Measurements from ENCODE around the gene MORN1. TPM values are rescaled to one million over a fixed set of nuclear protein-coding genes. Genes with fewer than 3 reads are reported as not detected.

The MORN1 gene
- total RNA-seq, 1 donor from 2014 or later = 4.8 TPM

DNA sequence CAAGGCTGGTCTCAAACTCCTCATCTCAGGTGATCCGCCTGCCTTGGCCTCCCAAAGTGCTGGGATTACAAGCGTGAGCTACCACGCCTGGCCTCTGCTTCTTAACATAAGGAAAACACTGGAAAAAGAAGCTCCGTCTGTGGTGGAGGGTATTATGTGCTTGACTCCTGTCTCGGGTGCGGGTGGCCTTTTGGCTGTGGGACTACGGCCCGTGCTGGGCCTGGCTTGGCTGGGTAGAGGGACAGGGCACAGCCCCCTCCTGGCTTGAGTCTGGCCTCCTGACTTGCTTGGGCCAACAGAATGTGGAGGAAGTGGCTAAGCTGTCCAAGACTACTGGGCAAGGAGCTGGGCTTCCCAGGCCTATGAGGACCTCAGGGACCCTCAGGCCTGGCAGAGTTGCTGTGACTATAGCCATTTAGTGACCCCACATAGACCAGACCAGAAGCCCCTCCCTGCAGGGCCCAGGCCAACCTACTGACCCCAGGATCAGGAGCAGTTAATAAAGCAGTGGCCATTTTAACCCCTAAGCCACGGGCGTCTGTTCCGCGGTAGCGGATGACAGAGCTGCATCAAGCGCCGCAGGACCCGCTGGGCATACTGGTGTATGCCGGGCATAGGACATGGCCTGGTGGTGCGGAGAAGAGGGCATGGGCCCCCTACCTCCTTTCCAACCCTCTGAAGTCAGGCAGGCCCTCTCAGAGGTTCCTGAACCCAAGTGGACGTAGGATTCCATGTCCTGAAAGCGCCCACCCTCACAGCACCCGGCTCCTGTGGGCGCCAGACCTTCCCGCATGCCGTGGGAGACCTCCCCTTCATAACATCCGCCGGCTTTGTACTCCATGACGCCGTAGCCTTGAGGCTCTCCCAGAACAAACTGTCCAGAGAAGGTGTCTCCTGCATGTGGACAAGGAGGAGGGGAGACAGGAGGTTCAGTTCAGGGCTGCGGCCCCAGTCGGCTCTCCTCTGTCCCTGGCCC is 4.4 kb downstream of the MORN1 start:
- DNase-seq (ENCODE audit: low read depth in 2 of 2) = no peak

DNA sequence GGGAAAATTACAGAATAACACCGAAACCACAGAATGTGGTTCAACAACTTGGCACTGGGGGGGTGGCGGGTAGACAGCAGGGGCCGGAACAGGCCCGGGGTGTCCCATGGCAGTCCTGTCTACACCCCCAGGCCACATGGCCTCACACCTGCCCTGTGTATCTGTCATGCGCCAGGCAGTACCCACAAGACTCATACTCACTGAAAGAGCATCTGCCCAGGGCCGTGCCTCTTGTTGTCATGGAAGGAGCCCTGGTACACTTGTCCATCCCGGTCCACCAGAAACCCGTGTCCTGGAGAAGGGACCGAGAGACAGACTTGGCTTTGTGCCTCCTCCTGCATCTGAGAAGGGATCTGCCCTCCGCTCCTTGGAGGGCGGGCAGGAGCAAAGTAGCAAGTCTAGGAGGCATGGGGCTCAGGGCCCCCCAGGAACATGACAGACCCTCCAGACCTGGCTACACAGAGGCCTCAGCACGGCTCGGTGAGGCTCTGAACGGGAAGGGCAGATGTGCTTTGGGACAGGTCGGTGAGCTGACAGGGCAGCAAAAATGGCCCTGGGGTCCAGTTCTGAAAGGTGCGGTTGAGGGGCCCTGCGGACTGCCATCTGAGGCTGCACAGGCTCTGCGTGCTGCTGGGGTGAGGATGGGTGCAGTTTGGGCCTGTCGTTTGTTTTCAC is 5.6 kb downstream of the MORN1 start:
- DNase-seq (ENCODE audit: low read depth in 2 of 2) = no peak

DNA sequence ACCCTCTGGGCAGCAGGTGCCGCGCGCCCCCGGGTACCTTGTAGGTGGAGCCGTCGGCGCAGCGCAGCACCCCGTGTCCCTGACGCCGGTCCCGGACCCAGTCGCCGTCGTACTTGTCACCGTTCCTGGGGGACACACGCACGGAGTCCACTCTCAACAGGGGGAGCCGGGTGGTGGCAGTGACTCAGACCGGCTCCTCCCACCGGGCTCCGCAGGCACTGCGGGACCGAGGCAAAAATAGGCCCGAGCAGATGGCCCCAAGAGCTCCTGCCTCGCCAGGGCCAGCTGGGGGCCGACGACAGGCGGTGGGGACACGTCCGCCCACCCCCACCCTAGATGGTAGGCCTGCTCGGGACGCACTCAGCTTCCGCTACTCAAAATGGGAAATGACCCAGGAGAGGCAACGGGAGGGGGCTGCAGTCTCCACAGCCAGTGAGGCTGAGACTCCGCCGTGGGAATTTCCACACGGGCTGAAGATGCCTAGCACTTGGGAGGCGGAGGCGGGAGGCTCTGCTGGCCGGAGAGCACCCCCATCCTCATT is 6.3 kb downstream of the MORN1 start:
- no peak for DNase-seq (ENCODE audit: low read depth in 2 of 2)

DNA sequence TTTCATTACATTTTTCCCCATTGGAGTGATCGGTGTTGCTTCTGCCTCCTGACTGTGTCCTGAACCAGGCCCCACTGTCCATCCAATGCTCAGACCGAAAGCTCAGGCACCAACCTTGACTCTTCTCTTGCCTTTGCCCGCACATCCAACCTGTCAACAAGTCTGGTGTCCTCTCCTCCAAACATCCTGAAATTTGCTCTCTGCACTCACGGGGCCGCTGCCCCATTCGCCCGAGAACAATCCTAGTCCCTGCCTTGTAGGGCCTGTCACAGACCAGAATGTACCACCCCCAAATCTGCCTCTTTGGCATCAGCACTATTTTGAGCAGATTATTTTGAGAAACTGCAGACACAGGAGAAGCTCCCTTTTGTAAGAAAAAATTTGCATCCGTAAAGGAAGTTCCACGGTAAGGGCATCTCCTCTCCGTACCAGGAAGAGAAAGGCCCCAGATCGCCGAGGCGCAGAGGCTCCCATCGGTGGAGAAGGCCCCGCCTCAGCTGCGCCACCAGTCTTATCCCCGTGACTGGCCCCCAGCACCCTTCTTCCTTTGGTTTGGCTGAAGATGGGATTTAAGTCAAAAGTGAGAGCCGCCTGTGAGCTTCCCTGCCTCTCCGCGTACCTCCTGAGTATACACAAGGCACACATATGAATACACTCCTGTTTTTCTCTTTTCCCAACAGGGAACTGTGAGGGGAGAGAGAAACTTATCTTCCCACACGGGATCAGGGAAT is 7.1 kb downstream of the MORN1 start:
- no peak for DNase-seq (ENCODE audit: low read depth in 2 of 2)

DNA sequence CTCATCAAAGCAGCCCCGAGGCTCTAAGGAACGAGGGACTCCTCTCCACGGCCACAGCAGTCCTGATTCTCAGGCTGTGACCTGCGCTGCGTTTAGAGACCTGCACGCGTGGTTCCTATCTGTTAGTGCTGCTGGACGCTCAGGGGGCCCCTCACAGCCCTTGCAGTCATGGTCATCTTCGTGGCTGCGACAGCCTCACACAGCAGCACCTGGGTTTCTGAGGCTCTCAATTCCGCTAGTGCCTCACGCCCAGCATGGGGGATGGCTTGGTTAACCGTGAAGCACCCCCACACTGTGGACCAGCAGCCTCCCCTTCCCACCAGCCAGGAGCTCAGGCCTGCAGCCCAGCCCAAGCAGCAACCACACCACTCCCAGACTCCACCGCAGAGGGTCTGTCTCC is 7.8 kb downstream of the MORN1 start:
- DNase-seq (ENCODE audit: low read depth in 2 of 2) = no peak

DNA sequence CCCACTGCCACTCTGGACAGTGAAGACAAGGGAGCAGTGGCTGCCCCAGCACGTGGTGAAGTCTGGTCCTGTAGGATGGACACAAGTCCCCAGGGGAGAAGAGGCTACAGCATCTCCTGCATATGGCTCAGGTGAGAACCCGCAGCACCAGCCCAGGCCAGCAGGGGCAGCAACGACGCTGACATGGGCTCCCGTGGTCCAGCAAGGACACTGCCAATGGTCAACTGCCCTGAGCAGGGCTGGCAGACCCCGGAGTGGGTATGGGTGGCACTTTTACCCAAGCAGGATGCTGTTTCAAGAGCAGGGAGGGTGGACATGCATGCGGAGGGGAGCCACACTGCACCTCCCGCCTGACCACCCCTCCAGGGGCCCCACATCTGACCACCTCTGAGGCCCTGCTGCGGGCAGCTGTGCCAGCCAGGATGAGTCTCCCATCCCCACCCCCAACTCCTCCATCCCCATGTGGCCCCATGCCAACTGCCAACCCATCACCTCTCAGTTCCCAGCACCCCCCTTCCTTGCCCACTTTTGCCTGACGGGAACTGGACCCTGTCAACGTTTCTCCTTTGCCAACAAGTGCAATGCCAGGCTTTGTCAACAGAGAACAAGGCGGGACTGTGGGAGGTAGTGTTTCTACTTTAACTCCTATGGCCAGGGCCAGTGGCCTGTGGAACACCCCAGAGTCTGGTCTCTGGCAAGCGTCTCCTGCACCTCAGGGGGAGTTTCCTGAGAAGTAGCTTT is 8.6 kb downstream of the MORN1 start:
- DNase-seq (ENCODE audit: low read depth in 2 of 2) = peak; percentile 35 to 58

DNA sequence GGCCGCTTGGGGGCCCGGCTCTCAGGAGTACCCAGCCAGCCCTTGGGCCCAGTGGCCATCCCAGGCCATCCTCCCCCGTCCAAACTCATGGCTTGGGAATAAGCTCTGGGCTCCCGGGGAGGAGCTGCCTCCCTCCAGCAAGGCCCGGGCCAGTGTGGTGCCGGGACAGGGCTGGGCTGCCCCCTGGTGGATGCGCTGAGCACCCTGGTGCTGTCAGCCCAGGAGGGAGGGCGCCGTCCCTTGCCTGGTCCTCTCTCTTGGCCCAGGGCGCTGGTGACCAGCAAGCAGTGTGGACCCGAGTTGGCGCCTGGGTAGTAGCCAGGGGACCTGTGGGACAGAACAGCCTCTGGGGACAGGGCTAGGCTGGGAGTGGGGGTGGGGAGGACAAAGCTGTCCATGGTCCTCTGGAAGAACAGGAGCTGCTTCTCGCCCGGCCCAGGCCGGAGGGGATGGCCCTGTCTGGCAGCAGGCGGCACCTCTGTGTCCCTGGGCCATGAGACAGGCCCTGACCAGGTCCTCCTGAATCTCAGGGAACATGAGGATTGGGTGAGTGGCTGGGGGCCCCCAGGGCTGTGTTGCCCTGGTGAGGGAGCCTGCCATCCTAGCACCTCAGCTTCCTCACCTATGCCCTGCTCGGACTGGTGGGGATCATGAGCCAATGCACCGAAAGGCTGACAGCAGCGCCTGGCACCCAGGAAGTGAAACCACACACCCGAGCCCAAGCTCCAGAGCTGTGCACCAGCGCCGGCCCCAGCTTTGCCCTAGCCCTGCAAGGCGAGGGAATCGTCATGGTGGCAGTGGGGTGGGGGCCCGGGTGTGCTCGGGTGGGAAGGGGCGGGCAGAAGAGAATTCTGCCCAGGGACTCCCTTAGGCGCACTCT is 9.4 kb downstream of the MORN1 start:
- peak; percentile 81 to 88 for DNase-seq (ENCODE audit: low read depth in 2 of 2)

DNA sequence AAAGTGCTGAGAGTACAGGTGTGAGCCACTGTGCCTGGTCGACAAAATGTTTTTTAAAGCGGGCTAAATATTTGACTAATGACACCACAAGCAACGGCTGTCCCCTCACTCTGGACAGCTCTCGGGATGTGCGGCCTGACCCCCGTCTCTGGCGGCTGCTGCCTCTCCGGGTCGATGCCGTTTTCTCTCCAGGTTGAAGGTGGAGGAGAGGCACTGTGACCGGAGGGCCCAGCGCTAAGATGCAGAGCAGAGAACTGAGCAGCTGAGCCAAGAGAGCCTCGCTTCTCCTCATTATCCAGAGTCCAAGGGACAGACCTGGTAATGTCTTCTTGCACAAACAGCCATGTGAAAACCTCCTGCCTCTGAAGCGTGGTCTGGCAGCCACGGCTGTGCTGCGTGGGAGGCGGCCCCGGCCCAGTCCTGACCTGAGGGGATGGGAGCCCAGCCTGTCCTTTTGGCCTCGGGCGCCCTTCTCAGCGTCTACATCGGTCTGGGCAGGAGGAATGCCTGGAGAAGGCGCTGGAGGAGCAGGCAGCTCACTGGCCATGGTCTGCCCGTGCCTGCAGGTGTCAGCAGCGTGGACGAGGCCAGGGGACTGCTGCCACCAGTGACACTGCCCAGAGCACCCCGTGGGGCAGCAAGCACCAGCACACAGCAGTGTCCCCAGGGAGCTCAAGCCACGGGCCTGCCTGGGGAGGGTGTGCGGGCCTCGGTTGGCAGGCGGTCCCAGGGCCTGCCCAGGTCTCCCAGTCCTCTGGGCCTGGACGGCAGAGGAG is 10.3 kb downstream of the MORN1 start:
- DNase-seq (ENCODE audit: low read depth in 2 of 2) = no peak

DNA sequence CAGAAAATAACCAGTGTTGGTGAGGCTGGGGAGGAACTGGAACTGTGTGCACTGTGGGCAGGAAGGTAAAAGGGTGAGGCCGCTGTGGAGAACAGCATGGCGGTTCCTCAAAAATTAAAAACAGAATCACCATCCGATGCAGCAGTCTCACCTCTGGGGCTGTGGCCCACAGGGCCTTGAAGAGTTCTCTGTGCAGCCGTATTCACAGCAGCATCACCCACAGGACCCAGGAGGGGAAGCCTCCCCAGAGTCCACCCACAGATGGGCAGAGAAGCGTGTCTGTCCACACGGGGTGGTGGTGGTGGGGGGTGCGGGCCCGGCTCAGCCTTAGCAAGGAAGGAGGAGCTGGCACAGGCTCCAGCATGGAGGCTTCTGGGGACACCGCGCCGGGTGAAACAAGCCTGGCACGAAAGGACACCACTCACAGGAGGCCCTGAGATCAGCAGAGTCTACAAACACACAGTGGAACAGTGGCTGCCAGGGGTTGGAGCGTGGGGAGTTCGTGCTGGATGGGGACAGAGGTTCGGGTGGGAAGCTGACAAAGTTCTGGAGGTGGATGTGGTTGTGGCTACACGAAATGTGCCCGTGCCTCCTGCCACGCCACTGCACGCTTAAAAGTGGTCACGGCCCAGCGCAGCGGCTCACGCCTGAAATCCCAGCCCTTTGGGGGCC is 11.5 kb downstream of the MORN1 start:
- no peak for DNase-seq (ENCODE audit: low read depth in 2 of 2)

DNA sequence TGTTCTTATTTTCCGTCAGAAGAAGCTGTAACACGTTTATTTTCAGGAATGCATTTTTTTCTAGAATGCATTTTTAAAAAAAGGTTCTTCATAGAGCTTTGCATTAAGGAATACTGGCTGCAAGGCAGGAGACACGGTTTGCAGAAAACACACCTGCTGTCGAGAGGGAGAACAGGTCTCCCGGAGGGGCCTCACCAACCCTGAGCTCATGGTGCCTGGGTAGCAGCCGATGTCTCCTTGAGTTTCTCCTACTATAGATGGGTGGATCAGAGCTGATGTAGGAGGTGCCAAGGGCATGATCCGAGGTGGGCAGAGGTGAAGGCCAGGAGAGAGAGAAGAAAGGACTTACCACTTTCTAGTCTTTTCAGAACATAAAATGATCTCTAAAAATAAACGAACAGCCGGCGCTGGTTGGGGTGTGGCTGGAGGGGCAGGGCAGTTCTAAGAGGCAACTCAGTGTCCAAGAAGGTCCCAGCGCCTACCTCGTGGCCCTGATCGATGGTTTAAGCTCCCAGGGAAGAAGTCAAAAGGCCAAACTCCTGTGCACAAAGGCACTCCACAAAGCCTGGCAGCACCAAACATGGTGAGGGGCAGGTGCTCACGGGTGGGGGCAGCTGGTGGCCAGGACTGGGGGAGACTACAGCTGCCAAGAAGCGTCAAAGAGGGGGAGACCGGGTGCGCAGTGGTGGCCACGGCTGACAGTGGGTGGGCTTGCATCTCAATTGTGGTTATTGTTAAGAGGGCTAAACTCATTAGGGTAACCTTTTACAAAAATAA is 12.2 kb downstream of the MORN1 start:
- no peak for DNase-seq (ENCODE audit: low read depth in 2 of 2)

DNA sequence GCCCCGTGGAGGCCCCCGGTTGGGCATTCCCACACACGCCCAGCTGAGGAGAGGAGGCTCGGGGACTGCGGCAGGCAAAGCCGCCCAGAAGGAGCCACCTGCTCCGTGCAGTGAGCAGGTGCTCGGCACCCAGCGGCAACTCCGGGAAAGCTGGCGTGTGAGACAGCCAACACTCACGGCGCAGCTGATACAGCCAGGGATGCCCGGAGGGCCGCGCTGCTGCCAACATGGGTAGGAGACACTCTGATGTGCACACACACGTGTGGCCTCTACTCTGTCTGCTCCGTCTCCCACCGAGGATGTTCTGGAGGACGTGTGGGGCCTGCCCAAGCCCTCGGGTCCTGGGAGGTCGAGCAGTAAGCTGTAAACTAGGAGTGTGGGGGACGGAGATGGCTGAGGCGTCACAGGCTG is 12.9 kb downstream of the MORN1 start:
- DNase-seq (ENCODE audit: low read depth in 2 of 2) = no peak

DNA sequence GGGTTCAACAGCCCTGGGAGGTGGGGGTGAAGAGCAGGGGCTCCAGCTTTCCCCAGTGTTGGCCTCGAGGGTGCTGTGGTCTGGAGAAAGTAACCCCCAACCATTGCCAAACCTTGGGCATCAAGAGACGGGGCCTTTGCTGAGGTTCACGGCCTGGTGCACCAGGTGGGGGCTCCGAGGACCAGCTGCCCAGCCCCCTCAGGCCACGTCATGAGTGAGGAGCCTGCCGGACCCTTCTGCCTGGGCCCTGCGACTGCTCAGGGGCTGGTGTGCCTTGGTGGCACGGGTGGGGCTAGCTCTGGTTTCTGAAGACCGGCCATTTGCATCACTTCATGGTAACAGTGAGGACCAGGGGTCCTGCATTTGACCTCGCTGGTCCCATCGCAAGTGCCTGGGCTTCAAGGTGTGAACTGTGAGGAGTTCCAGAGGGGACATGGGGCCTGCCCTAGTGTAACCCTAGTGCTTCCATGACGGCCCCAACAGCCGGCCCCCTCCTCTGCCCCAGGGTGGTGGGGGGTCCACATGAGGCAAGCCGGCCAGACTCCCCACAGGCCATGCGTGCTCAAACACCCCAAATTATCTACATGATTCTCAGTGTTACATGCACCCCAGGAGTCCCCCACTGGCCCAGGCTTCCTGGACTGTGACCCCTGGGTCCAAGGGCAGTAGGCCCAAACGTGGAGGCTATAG is 13.5 kb downstream of the MORN1 start:
- DNase-seq (ENCODE audit: low read depth in 2 of 2) = no peak

DNA sequence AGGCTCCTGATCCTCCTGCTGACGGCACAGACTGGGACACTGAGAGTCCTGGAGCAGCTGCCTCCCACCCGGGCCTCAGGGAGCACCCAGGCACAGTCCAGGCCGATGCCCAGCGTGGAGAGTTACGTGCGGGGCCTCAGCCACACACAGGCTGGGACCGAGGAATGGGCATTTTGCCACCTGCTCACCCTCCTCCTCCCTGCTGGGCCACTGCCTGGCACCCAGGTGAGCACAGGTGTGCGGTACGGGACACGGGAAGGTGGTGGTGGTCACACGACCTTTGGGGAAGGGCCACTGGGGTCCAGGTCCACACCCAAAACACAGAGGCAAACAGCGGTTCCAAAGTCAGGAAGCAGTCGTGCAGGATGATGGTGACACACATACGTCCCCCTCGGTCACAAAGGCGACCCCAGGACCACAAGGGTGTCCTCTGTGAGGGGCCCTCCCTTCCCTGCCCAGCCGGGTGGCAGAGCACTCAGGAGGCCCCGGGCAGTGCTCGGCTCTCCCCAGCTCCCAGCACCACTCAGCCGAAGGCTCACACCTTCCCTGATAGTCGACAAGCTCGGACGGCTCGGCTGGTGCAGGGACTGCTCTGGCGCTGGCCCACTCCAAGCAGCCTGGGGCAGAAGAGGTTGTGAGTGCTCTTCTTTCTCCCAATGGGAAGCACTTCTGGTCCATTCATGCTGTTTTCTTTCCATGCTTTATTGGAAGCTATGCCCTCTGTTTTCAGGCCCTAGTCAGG is 14.3 kb downstream of the MORN1 start:
- DNase-seq (ENCODE audit: low read depth in 2 of 2) = no peak

DNA sequence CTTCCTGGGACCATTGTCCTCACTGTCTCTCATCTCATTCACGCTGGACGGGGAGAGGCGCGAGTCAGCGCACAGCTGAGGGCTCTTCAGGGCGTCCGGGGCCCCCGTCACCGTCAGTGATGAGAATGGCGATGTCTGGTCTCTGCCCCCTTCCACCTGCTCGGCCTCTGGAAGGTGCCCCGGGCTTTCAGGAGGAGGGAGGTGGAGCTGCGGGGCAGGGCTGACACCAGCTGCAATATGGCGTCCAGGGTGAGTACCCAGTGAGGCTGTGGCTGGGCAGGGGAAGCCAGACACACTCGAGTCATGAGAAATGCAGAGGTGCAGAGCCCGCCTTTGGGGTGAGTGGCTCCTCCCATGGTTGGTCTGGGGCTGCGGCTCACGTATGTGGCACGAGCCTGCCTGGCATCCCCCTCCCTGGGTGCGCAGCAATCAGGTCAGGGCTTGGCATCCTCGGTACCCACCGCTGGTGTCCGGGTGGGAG is 15.1 kb downstream of the MORN1 start:
- no peak for DNase-seq (ENCODE audit: low read depth in 2 of 2)

DNA sequence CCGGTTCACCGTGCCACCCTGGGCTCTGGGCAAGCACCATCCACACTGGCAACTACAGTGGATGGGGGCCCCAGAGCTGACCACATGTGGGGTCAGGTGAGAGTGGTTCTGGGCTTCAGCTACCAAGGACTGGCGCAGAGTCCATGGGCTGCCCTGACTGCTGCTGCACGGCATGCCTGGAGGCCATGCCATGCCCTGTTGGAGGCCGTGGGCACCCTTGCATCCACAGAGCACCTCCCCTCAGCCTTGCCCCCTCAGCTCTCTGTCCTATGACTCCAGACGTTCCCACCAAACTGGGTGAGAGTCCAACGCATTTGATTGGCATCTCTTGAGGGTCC is 15.5 kb downstream of the MORN1 start:
- DNase-seq (ENCODE audit: low read depth in 2 of 2) = no peak

DNA sequence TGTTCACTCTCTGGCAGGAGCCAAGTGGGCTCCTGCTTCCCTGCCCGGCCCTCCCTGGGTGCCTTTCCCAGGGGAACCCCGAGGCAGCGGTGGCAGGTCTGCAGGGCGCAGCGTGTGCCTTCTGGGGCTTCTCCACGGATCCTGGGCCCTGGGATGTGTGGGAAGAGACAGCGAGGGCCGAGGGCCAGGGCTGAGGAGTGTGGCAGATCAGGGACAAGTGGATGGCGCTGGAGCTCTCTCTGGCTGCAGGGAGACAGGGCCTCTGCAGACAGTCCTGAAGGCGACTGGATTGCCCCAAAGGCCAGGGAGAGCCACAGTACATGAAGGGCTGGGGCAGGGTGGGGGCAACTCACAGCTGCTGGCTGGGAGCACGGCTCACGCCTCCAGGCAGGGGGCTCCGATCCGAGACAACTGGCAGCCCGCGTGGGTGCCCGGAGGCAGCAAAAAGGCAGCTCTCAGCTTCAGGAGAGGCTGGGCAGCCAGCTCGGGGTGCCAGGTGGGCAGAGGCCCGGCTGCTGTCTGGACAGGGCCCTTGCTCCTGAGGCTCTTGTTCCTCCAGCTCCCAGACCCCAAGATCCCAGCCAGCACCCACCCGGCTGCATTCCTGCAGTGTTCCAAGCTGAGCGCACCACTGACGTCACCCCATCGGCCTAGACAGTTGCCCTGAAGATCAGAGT is 16.0 kb downstream of the MORN1 start:
- no peak for DNase-seq (ENCODE audit: low read depth in 2 of 2)
